NCI-H748 (cell line): ENCODE measurements around the gene DST.
"Not testable (repeated sequence)": the region's sequence is repeated elsewhere in the genome, so short reads cannot be mapped to it uniquely, and the experiment has no call there.

Experiments used
- DNase-seq: peaks from one replicate; lab custom pipeline; 2025; ENCODE audit not compliant: unreplicated experiment; lab: John Stamatoyannopoulos, UW

Gene DST

GRCh38 chr6:56574292-56574691 is 68.4 kb downstream of the DST start:
- no peak for DNase-seq

GRCh38 chr6:56573624-56574023 is 69.1 kb downstream of the DST start:
- DNase-seq = no peak

GRCh38 chr6:56572788-56573471 is 69.8 kb downstream of the DST start:
- no peak for DNase-seq

- DNase-seq = no peak
Measured at GRCh38 chr6:56571605-56572004, 71.1 kb downstream of the DST start.

- DNase-seq = peak; percentile 79
Measured at GRCh38 chr6:56570413-56571359, 72.0 kb downstream of the DST start.

- DNase-seq = peak; percentile 23
Measured at GRCh38 chr6:56567501-56567900, 75.2 kb downstream of the DST start.

GRCh38 chr6:56562730-56563129 is 80.0 kb downstream of the DST start:
- DNase-seq = not testable (repeated sequence)

DNA sequence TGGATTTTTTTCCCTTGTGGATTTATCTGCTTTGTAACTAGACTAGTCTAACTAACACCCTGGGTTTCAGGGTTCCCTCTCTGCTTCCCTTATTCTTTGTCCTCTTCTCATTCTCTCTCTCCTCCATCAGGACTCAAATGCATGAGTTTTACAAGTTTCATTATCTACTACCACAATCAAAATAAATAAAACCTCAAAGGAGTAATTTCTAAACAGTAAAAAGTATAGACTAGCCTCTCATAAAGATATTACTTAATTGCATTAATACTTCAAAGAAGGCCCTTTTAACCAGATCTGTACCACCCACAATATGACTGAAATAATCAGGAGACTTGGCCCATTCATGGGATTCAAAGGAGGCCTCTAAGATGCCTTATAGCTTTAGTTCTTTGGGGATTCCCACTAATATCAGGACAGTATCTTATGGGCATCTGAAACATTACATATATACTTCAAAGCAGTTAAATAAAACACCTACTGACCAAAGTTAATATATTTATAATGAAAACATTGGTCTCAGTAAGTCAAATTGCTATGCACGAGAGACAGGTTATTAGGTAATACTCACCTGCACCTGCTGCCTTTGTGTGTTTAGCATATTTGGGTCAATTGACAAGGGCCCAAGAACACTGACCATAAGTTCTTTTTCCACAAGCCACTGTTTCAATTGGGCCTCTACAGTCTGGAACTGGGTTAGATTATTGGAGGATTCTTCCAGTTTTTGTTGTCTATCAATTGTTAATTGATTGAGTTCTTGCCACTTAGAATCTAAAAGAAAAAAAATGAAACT is 85.7 kb downstream of the DST start:
- no peak for DNase-seq

- DNase-seq = peak; percentile 92
Measured at GRCh38 chr6:56555438-56555872, 87.2 kb downstream of the DST start.

GRCh38 chr6:56552187-56553130 is 90.2 kb downstream of the DST start:
- DNase-seq = no peak

DNA sequence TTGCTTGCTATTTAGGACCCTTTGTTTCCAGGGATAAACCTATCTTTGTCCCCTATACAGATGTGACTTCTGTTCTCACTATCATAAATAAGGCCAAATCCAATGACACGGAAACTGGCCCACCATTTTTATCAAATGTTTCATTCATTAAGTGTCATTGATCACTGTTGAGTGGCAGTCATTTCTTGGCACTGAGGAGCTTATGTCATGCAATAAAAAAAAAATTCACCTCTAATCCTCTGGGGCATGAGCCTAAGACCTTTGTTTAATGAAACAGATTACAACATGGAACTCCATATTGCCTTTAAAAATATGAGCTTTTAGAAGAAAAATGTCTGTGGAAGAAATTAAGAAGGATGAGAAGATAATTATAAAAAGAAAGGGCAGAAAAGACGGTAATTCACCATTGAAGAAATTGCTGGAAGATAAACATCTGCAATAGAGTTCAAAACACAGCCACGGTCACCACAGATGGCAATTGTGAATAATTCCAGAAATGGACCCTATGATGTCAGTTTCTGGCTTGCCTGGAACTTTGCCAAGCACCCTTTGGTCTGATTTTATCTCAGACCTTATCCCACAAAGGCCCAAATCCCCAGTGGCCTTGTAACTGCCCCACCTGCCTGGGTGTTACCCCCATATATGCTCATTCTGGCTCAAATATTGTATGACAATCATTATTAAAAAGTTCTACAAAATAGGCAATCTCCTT is 91.1 kb downstream of the DST start:
- peak; percentile 21 for DNase-seq

DNA sequence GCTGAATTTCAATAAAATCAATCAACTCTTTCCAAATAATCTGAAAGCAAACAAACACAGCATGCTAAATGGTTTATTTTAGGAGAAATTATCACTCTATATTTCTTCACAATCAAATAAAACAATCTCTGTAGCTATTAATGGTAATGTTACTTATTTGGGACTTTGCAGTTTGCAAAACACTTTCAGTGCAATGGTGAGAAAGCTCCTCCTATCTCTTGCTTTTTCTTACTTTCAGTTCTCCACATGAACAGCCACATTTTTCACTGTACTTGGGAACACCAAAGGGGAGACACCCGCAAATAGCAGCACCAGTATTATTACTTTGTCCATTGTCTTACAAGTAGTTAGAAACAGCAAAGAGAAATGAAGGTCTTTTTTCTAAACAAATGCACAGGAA is 92.4 kb downstream of the DST start:
- no peak for DNase-seq

DNA sequence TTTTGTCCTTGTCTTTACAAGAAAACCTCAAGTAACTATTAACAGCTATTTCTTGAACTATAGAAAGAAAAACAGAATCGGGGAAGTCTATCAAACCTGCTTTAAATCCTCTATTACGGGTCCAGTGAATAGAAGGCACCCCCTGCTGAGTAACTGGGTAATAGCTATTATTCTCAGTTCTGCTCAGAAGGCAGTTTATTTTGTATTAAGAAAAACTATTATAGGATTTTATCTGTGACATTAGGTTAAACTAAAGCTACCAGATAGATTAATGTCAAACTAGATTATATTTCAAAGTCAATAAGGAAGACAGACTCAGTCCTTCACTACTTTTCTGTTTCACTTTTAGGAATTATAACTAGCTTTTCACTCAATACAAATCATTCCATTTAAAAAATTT is 93.7 kb downstream of the DST start:
- peak; percentile 33 for DNase-seq

- DNase-seq = no peak
Measured at GRCh38 chr6:56547687-56548086, 95.0 kb downstream of the DST start.

GRCh38 chr6:56542364-56543331 is 100.0 kb downstream of the DST start:
- DNase-seq = peak; percentile 99

DNA sequence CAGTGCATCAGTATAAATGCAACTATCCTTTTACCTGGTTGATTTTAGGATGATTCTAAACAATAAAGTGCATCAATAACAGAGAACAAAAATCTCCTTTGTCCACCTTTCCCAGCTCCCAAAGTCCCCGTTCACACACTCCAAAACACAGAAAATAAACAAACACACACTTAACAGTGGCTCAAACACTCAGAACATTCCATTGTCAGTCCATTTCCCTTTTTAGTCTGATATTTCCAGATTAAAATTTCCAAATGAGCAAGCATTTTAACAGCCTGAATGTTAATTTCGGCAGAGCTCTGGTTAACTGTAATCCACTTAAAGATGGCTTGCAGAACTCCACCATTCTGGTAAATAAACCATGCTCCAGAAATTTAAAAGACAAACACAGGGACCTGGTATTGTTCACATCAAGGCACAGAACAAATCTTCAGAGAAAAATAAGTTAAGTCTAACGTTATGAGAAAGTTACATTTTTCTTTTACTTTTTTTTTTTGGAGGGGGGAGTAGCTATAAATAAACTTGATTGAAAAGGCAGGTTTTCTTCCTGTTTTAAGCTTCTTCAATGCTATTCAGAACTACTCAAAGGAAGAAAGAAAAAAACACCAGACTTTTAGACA is 100.8 kb downstream of the DST start:
- DNase-seq = peak; percentile 44

- DNase-seq = peak; percentile 74
Measured at GRCh38 chr6:56541030-56541600, 101.6 kb downstream of the DST start.
